ENCODE measurements around the gene CLIC3. TPM values are rescaled to one million over a fixed set of nuclear protein-coding genes. Genes with fewer than 3 reads are reported as not detected.

Gene CLIC3
- total RNA-seq, 1 donor from 2014 or later, result not detected

- CTCF ChIA-PET, result interaction anchor here (0.8 to 2.4 kb wide), 10 partner anchors 45 to 182 kb away, joined by 3 to 39 read pairs (median 4); partner anchors contain the start of genes CLIC3, PAXX and TRAF2
- H3K4me3 Mint-ChIP-seq, result no peak overlapping the region
- ATAC-seq (ENCODE audit: low read depth) (no peak), DNase-seq (no peak)
- H3K9me3 Mint-ChIP-seq, result no peaks in the 10 kb centered on the region
- peaks cover 14% of the 10 kb centered on the region for H3K4me1 Mint-ChIP-seq
- POLR2A ChIA-PET, result interaction anchor here (0.6 to 3.0 kb wide), 4 partner anchors 49 to 105 kb away, joined by 3 to 10 read pairs (median 6); partner anchors contain the start of genes AJM1 and CLIC3
- TF ChIP-seq CTCF (IDR thresholded peaks at IDR 0.05), result no peak
- H3K36me3 Mint-ChIP-seq (ENCODE audit: low read depth), result peaks cover 6% of the 10 kb centered on the region
- no peak overlapping the region for H3K27ac Mint-ChIP-seq
- no peaks in the 10 kb centered on the region for H3K27me3 Mint-ChIP-seq
- intact Hi-C loops (cut with micrococcal nuclease), result loop anchor here (10.0 kb wide), 1 partner anchor 278 kb away; the partner anchor contains the start of genes CYSRT1, RNF208 and RNF224
Measured at GRCh38 chr9:136947028-136947891, 49.1 kb downstream of the CLIC3 start.

GRCh38 chr9:136946228-136947027 is 49.9 kb downstream of the CLIC3 start:
- intact Hi-C loops (cut with micrococcal nuclease), result loop anchor here (10.0 kb wide), 1 partner anchor 278 kb away; the partner anchor contains the start of genes CYSRT1, RNF208 and RNF224
- POLR2A ChIA-PET, result interaction anchor here (0.6 kb wide), 2 partner anchors 30 to 46 kb away, joined by 3 to 10 read pairs; partner anchors contain the start of gene PAXX
- no peak for DNase-seq

GRCh38 chr9:136945333-136946227 is 50.8 kb downstream of the CLIC3 start:
- Mint-ChIP-seq H3K27ac (no peak overlapping the region), H3K9me3 (no peaks in the 10 kb centered on the region), H3K36me3 (ENCODE audit: low read depth) (peaks cover 20% of the 10 kb centered on the region), H3K4me3 (no peak overlapping the region), H3K4me1 (peaks cover 14% of the 10 kb centered on the region), H3K27me3 (no peaks in the 10 kb centered on the region)
- no peak for DNase-seq
- TF ChIP-seq CTCF (IDR thresholded peaks at IDR 0.05), result no peak
- ChIA-PET CTCF (interaction anchor here (1.2 to 1.5 kb wide), 2 partner anchors 90 to 102 kb away, joined by 3 to 6 read pairs; no protein-coding TSS in a partner anchor), POLR2A (interaction anchor here (0.6 to 0.7 kb wide), 3 partner anchors 31 to 296 kb away, joined by 3 to 10 read pairs (median 3); partner anchors contain the start of genes PAXX and TUBB4B)
- ATAC-seq (ENCODE audit: low read depth), result no peak
- intact Hi-C loops (cut with micrococcal nuclease), result loop anchor here (10.0 kb wide), 1 partner anchor 279 kb away; the partner anchor contains the start of genes CYSRT1, RNF208 and RNF224

More at GRCh38 chr9:136946228-136947027, 49.9 kb downstream of the CLIC3 start:
- TF ChIP-seq CTCF (IDR thresholded peaks at IDR 0.05), result no peak
- H3K36me3 Mint-ChIP-seq (ENCODE audit: low read depth), result peaks cover 13% of the 10 kb centered on the region
- no peaks in the 10 kb centered on the region for H3K27me3 Mint-ChIP-seq
- CTCF ChIA-PET, result interaction anchor here (1.7 to 2.3 kb wide), 2 partner anchors 46 to 83 kb away, joined by 4 to 15 read pairs; partner anchors contain the start of gene PAXX
- no peak overlapping the region for H3K27ac Mint-ChIP-seq
- peaks cover 14% of the 10 kb centered on the region for H3K4me1 Mint-ChIP-seq
- no peaks in the 10 kb centered on the region for H3K9me3 Mint-ChIP-seq
- no peak overlapping the region for H3K4me3 Mint-ChIP-seq
- no peak for ATAC-seq (ENCODE audit: low read depth)

Other genes with a start within 250 kb of the CLIC3 start
- gene LCN6, start 248.0 kb downstream of the CLIC3 start, total RNA-seq, result not detected in 2 replicates
- gene LCN8, start 238.3 kb downstream of the CLIC3 start, total RNA-seq, result 5.3 and 6.9 TPM in 2 replicates
- gene LCN15, start 232.1 kb downstream of the CLIC3 start, total RNA-seq, result not detected in 2 replicates
- 34.9 and 35.8 TPM in 2 replicates for gene TMEM141, start 205.2 kb downstream of the CLIC3 start, total RNA-seq
- not detected in 2 replicates for gene CCDC183, start 200.2 kb downstream of the CLIC3 start, total RNA-seq
- 70.1 and 75.0 TPM in 2 replicates for gene RABL6, start 188.6 kb downstream of the CLIC3 start, total RNA-seq
- 1.0 and 1.6 TPM in 2 replicates for gene AJM1, start 154.1 kb downstream of the CLIC3 start, total RNA-seq
- gene PHPT1, start 147.2 kb downstream of the CLIC3 start, total RNA-seq, result 58.8 and 64.6 TPM in 2 replicates
- gene MAMDC4, start 144.2 kb downstream of the CLIC3 start, total RNA-seq, result 5.2 and 6.1 TPM in 2 replicates
- gene EDF1, start 130.3 kb downstream of the CLIC3 start, total RNA-seq, result 282 and 298 TPM in 2 replicates
- gene TRAF2, start 110.1 kb downstream of the CLIC3 start, total RNA-seq, result 49.7 and 58.2 TPM in 2 replicates
- 81.5 and 82.1 TPM in 2 replicates for gene FBXW5, start 51.8 kb downstream of the CLIC3 start, total RNA-seq
- gene C8G, start 51.3 kb downstream of the CLIC3 start, total RNA-seq, result 0.69 and 3.4 TPM in 2 replicates
- 2.4 TPM in 2 replicates for gene LCN12, start 44.3 kb downstream of the CLIC3 start, total RNA-seq
- not detected in 2 replicates for gene PTGDS, start 19.1 kb downstream of the CLIC3 start, total RNA-seq
- not detected in 2 replicates for gene LCNL1, start 13.6 kb downstream of the CLIC3 start, total RNA-seq
- gene PAXX, start 4.1 kb downstream of the CLIC3 start, total RNA-seq, result 43.4 and 47.8 TPM in 2 replicates
- gene ABCA2, start 31.7 kb upstream of the CLIC3 start, total RNA-seq, result 4.5 and 7.5 TPM in 2 replicates
- gene FUT7, start 35.5 kb upstream of the CLIC3 start, total RNA-seq, result 3.9 and 5.0 TPM in 2 replicates
- gene NPDC1, start 49.6 kb upstream of the CLIC3 start, total RNA-seq, result 0.18 TPM in 1 of 2 replicates, not detected in the other
- not detected in 2 replicates for gene ENTPD2, start 57.5 kb upstream of the CLIC3 start, total RNA-seq
- gene SAPCD2, start 74.0 kb upstream of the CLIC3 start, total RNA-seq, result 0.80 and 0.81 TPM in 2 replicates
- 13.4 and 17.2 TPM in 2 replicates for gene UAP1L1, start 80.9 kb upstream of the CLIC3 start, total RNA-seq
- 33.6 and 37.7 TPM in 2 replicates for gene MAN1B1, start 90.4 kb upstream of the CLIC3 start, total RNA-seq
- 254 and 259 TPM in 2 replicates for gene DPP7, start 118.2 kb upstream of the CLIC3 start, total RNA-seq
- gene GRIN1, start 142.6 kb upstream of the CLIC3 start, total RNA-seq, result 0.22 TPM in 1 of 2 replicates, not detected in the other
- 0.31 TPM in 1 of 2 replicates, not detected in the other for gene LRRC26, start 173.5 kb upstream of the CLIC3 start, total RNA-seq
- gene TMEM210, start 175.5 kb upstream of the CLIC3 start, total RNA-seq, result not detected in 2 replicates
- 75.7 and 93.9 TPM in 2 replicates for gene ANAPC2, start 192.0 kb upstream of the CLIC3 start, total RNA-seq
- gene SSNA1, start 192.1 kb upstream of the CLIC3 start, total RNA-seq, result 71.9 and 76.8 TPM in 2 replicates
- 9.3 and 11.4 TPM in 2 replicates for gene TPRN, start 204.2 kb upstream of the CLIC3 start, total RNA-seq
- 32.7 and 34.1 TPM in 2 replicates for gene TMEM203, start 209.1 kb upstream of the CLIC3 start, total RNA-seq
- gene NDOR1, start 209.1 kb upstream of the CLIC3 start, total RNA-seq, result 27.5 and 38.7 TPM in 2 replicates
- 1.1 and 1.9 TPM in 2 replicates for gene RNF208, start 225.7 kb upstream of the CLIC3 start, total RNA-seq
- 0.39 and 0.53 TPM in 2 replicates for gene CYSRT1, start 228.6 kb upstream of the CLIC3 start, total RNA-seq
- not detected in 2 replicates for gene RNF224, start 230.9 kb upstream of the CLIC3 start, total RNA-seq
- gene SLC34A3, start 234.3 kb upstream of the CLIC3 start, total RNA-seq, result not detected in 2 replicates
- 182 and 197 TPM in 2 replicates for gene TUBB4B, start 244.7 kb upstream of the CLIC3 start, total RNA-seq

Measured in activated B cell treated with CpG ODN at 0.5 μM for 24 hours (primary cell).